Nephron progenitor cell (in vitro differentiated cells): ENCODE data around the gene FRRS1L.
A peak's percentile ranks its signal among the peaks of the same experiment; 100 is the strongest.

Experiments
- DNase-seq: peaks from one replicate; pipeline ENCODE4 v3.0.0; 2021
- H3K27ac Mint-ChIP-seq: 2 replicates; pipeline ENCODE4 v1.8.0; 2021; ENCODE audit warnings: mild to moderate bottlenecking, moderate library complexity, mixed read lengths
- H3K27me3 Mint-ChIP-seq: 2 replicates; pipeline ENCODE4 v1.8.0; 2021; ENCODE audit warnings: mild to moderate bottlenecking, low read depth, mixed read lengths; ENCODE audit not compliant: poor library complexity
- H3K36me3 Mint-ChIP-seq: 2 replicates; pipeline ENCODE4 v1.8.0; 2021; ENCODE audit warnings: low read depth, mixed read lengths
- H3K4me1 Mint-ChIP-seq: 2 replicates; pipeline ENCODE4 v1.8.0; 2021; ENCODE audit warnings: mixed read lengths
- H3K4me3 Mint-ChIP-seq: 2 replicates; pipeline ENCODE4 v1.8.0; 2021; ENCODE audit warnings: mild to moderate bottlenecking, moderate library complexity, mixed read lengths
- H3K9me3 Mint-ChIP-seq: 2 replicates; pipeline ENCODE4 v1.8.0; 2021; ENCODE audit warnings: mild to moderate bottlenecking, moderate library complexity, mixed read lengths
- CTCF ChIP-seq: fragments of 200-600 bp; sonication (generic); IDR thresholded peaks from 2 replicates; pipeline ENCODE4 v1.5.0; 2021; ENCODE audit warnings: antibody characterized with exemption

FRRS1L gene

GRCh38 chr9:109118808-109119438 is 48.1 kb downstream of the FRRS1L start:
- DNase-seq: no peak
- Mint-ChIP-seq H3K36me3 (peaks cover 28% of the 10 kb centered on the region), H3K4me3 (peak overlapping the region; percentile 96), H3K27ac (peak overlapping the region; percentile 87), H3K9me3 (no peaks in the 10 kb centered on the region), H3K4me1 (peaks cover 52% of the 10 kb centered on the region), H3K27me3 (no peaks in the 10 kb centered on the region)
- no peak for TF ChIP-seq CTCF

GRCh38 chr9:109117856-109118807 is 48.9 kb downstream of the FRRS1L start:
- no peaks in the 10 kb centered on the region for H3K27me3 Mint-ChIP-seq
- no peak for DNase-seq
- TF ChIP-seq CTCF: no peak
- H3K27ac Mint-ChIP-seq: peak overlapping the region; percentile 87
- peaks cover 28% of the 10 kb centered on the region for H3K36me3 Mint-ChIP-seq
- no peaks in the 10 kb centered on the region for H3K9me3 Mint-ChIP-seq
- H3K4me1 Mint-ChIP-seq: peaks cover 60% of the 10 kb centered on the region
- peak overlapping the region; percentile 96 for H3K4me3 Mint-ChIP-seq

GRCh38 chr9:109115931-109116526 is 51.0 kb downstream of the FRRS1L start:
- Mint-ChIP-seq H3K27ac (no peak overlapping the region), H3K9me3 (no peaks in the 10 kb centered on the region), H3K27me3 (no peaks in the 10 kb centered on the region), H3K4me3 (no peak overlapping the region), H3K4me1 (peaks cover 68% of the 10 kb centered on the region), H3K36me3 (peaks cover 28% of the 10 kb centered on the region)
- TF ChIP-seq CTCF: no peak
- no peak for DNase-seq

GRCh38 chr9:109114670-109115069 is 52.4 kb downstream of the FRRS1L start:
- no peak overlapping the region for H3K4me3 Mint-ChIP-seq
- H3K27ac Mint-ChIP-seq: peak overlapping the region; percentile 94
- no peaks in the 10 kb centered on the region for H3K9me3 Mint-ChIP-seq
- no peak for DNase-seq
- peaks cover 58% of the 10 kb centered on the region for H3K4me1 Mint-ChIP-seq
- H3K36me3 Mint-ChIP-seq: peaks cover 28% of the 10 kb centered on the region
- H3K27me3 Mint-ChIP-seq: no peaks in the 10 kb centered on the region
- TF ChIP-seq CTCF: no peak

GRCh38 chr9:109113892-109114609 is 53.0 kb downstream of the FRRS1L start:
- Mint-ChIP-seq H3K4me3 (no peak overlapping the region), H3K4me1 (peaks cover 64% of the 10 kb centered on the region), H3K27me3 (no peaks in the 10 kb centered on the region), H3K36me3 (peaks cover 28% of the 10 kb centered on the region), H3K27ac (peak overlapping the region; percentile 94), H3K9me3 (no peaks in the 10 kb centered on the region)
- no peak for TF ChIP-seq CTCF
- no peak for DNase-seq
